ENCODE results near the gene PITPNB.

The PITPNB gene

DNA sequence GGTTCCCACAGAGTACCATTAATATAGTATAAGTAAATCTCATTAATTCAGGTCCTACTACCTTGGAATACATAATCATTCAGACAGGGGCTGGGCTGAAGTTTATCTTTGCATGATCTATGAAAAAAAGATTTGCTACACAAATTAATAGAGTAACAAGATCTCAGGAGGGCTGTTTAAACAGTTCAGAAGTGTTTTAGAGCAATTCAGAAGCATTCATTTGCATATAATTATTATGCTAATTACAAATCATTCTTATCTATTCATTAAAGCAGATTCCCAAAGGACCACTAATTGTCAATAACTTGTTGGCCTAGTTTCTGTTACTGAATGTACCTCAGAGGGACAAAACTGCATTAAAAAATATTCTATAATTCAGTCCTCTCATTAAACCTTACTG is 40.5 kb downstream of the PITPNB start:
- DNase-seq = no peak

DNA sequence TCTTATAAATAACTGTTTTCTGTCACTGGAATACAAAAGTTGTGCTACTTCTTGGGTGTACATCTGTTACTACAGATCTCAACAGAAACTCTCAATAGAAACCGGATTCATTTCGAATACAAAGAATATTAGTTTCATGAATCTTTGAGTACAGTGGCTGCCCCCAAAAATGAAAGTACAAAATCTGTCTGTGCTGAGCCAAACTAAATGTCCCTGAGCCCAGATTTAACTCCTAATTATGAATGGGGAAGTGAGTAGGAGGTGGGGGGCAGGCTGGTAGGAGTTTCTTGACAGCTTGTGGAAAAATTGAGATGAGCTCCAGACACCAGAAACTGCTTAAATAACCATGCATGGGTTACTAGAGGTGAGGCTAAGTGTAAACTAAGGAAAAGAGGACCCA is 41.6 kb downstream of the PITPNB start:
- DNase-seq = no peak

DNA sequence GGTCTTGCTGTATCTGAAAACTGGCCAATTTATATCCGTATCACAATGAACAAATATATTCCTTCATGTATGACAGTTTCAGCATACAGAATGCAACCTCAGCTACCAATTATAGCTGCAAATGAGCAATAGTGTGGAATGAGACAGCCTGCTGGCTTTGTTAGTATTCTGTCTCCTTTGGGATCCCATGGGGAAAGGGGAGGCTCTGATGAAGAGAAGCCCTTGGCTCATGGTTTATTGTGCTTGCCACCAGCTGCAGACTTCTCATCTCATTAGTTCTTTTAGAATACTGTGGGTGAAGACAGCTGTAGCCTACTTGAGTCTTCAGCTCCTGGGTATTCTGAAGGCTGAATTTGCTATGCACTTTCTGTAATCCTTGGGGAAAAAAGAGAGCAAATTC is 42.4 kb downstream of the PITPNB start:
- DNase-seq = peak; percentile 86

DNA sequence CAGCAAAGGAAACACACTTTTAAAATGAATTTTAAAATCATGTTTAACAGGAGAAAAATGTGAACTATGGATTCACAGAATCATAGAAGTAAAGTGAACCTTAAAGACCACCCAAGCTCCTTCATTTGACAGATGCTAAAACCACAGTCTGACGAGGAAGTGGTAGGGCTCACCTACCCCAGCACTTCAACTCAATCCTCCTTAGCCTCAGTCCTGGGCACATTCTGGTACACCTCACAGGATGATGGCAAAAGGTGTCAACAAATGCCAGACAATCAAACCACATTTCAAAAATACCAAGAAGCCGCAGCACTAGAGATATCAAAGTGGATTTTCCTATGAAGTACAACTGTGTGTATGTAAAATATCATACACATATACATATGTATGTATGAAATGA is 43.1 kb downstream of the PITPNB start:
- no peak for DNase-seq

DNA sequence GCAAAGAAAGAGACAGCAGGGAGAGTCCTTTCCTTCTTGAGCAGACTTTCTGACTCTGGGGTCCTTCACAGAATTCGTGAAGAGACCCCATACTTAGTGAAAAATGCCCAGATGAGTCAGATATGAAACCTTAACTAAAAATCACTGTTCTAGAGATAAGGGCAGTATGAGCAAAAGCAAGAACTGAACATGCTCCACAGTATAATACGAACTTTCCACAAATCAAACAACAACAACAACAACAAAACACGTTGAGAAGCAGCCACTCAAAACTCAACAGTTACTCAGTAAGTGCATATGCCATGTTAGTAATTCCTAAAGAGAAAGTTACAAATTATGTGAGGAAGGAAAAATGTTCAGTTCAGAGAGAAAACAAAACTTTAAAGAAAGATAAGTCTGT is 44.3 kb downstream of the PITPNB start:
- DNase-seq = no peak

DNA sequence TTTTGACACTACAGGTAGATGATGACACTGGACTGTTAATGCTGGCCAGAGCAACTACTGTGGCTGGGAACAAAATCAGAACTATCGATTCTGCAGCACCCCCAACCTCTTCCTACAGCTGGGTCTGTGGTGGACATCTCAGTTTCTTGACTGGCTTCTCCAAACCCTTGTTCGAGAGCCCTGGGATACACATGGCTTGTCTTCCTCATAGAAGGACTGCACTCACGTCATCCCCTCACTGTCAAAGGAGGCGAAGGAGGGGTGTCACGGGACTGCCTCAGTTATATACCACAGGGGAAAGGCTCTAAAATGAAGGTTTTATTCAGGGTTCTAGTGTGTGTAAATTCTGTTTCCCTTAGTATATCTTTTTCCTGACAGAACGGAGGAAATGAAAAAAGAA is 44.9 kb downstream of the PITPNB start:
- no peak for DNase-seq

DNA sequence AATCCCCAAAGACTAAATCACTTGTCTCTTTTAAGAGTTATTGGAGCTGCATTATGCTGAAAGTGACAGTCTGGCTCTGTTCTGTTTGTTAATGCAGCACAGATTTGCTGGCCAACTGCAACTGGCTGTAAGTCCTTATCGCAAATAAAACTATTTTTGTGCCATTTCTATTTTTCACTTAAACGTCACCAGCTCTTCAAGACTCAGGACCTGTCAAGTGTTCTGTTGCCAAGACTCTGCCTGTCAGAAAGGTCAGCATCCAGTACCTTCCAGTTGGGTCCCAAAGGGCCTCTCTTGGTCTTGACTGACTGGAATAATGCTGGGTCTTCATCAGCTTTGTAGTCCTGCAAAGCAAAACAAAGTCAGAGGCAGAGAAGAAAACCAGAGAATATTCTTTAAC is 45.6 kb downstream of the PITPNB start:
- DNase-seq = no peak

DNA sequence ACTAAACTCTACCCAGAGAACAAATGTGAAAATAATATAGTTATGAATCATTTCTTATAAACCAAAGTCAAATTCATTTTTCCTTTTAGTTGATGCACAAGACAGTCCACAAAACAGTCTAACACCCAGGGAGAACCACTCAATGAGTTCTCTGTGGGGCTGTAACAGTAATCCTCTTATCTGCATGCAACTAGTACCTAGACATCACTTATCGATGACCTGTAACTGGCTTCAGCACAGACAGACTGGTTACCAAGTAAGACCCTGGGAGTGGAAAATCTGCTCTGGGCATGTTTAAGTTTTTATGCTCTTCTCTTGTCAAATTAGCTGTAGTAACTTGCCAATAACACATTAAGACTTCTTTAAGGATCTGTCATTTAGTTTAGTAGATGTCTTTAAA is 46.6 kb downstream of the PITPNB start:
- no peak for DNase-seq

DNA sequence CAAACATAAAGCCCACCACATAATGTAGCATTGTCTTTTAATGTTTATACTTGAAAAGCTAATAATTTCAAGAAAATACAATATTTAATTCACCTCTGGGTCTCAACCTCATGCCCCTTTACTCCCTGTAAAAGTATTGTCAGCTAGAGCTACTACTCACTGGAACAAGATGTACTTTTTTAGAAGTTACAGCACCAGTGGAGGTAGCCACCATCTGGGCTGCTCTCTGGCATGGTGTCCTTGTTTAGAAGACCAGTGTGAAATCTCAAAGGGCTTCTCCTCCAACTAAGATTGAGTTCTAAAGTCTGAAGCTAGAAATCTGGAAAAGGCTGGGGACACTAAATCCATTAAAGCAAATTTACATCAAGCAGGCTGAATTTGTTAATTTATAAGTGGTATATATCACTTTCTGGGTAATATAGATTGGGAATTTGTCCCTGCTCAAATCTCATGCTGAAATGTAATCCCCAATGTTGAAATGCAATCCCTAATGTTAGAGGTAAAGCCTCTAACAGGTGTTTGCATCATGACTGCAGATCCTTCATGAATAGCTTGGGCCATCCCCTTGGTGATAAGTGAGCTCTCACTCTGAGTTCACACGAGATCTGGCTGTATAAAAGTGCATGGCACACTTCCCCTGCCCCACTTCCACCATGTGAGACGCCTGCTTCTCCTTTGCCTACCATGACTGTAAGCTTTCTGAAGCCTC is 47.6 kb downstream of the PITPNB start:
- no peak for DNase-seq

DNA sequence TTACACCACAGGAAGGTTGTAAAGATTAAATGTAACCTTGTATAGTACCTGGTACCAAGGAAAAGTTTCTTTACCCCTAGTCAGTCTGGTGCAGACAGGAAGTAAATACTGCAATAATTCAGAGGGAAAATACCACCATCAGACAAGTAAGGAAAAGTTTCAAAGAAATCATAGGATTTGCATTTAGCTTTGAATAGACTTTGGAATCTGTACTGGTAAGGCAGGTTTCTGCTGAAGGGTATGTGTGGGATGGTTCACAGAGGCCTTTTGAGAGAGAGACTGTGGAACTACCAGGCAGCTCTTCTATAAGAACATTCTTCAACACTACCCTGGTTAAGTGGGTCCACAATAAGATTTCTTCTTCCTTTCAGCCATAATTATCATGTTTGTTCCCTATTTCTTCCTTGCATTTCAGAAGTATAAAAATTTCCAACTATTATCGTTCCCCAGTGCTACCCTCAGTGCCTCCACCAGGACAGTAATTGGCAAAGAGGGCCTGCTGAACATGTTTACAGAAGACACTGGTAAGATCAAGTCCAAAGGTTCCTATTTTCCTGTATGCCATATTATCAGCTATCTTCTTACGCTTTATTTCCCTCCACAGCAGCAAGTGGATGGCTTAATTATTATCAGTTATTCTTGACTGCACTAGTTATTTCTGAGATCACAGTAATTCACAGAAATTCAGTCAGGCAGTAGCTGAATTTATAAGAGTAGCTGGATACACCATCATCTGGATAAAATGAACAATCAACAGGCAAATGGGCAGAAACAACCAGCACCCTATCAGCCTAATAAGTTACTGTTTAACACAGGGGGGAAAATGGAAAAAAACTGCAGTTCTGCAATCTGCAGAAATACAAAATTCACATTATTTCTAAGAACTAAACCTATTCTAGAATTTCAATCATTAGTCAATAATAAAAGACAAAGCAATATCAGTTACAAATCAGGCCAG is 48.5 kb downstream of the PITPNB start:
- DNase-seq = no peak

DNA sequence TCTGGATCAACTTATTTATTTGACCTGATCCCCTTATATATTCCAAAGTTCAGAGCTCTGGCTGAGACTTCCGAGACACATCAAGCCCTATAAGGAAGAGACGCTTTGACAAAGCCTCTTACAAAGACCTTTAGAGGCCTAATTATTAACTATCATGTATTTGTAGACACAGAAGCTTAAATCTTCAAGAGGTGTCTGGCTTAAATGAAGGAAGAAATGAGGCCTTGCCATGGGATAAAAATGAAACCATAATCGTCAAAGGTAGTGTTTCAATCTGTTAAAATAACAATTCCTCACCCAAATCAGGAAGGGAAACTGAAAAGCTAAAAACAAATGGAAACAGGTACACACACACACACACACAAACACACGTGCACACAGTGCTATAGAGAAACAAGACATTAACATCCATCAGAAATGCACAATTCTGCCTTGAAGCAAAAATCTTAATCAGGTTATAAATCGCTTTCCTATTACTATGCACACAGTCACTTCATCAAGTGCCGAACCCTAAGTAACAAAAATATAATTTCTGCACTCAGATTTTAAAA is 50.2 kb downstream of the PITPNB start:
- DNase-seq = no peak

DNA sequence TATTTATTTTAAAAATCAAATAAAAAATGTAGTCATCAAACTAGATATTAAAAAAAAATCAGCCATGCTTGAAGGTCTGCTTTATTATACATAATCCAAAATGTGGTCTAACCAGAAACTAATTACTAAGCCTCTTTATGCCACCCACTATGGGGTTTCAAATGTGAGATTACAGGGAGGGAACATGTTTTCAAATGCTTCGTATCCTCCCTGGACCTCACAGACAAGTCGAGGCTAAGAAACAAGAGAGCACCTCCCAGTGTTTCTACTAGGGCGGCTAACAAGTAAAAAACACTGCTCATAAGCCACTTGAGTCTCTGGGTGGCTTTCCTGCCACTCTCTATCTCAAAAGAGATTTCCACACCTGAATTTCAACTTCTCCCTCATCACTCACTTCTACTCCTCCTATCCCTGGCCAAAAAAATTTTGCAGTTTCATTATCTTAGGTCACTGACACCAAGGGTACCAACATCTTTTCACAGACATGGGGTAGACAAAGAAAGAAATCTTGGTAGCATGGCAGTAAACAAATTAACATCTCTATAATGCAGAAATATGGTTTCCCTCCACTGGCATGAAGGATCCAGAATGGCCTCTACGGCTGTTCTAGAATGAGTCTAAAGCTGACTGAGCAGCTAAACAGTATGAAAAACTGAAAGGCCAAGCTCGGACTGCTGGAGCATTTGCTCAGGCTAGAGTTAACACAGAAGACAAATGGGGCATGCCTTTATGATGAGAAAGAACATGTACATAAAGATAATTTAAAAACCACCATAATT is 50.9 kb downstream of the PITPNB start:
- DNase-seq = no peak

DNA sequence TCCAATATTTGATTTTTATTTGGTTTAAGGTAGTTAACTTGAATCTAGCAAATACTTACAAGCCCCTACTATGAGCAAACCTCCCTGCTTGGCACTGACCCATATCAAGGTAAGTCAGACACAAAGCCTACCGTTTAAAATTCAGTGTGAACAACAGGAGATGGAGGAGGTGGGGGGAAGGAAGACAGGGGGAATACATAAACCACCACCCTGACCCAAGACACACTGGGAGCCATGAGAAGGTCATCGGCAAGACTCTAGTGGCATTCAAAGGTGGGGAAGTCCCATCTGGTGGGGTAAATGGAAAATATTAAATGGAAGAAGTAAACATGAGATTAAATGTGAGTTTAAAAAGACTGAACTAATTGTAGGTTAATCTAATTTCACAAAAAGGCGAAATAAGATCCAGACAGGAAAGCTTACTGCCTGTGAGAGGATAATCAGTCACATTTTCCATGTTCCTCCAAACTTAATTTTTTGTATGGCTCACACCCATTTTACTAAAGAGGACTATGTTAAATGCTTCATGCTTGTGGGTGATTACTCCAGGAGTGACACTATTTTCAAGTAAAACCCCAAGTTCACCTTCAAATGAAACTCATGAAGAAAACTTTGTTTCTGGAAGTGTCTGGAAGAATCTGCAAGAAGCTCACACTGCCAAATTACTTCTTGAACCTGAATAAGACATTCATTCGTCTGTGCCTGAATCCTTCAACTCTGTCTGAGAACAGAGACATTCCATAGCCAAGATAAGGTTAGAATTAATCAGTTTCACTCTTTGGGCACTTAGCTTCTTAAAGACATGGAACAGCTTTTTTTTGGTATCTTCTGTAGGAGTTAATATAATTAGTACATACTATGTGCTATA is 51.7 kb downstream of the PITPNB start:
- no peak for DNase-seq

DNA sequence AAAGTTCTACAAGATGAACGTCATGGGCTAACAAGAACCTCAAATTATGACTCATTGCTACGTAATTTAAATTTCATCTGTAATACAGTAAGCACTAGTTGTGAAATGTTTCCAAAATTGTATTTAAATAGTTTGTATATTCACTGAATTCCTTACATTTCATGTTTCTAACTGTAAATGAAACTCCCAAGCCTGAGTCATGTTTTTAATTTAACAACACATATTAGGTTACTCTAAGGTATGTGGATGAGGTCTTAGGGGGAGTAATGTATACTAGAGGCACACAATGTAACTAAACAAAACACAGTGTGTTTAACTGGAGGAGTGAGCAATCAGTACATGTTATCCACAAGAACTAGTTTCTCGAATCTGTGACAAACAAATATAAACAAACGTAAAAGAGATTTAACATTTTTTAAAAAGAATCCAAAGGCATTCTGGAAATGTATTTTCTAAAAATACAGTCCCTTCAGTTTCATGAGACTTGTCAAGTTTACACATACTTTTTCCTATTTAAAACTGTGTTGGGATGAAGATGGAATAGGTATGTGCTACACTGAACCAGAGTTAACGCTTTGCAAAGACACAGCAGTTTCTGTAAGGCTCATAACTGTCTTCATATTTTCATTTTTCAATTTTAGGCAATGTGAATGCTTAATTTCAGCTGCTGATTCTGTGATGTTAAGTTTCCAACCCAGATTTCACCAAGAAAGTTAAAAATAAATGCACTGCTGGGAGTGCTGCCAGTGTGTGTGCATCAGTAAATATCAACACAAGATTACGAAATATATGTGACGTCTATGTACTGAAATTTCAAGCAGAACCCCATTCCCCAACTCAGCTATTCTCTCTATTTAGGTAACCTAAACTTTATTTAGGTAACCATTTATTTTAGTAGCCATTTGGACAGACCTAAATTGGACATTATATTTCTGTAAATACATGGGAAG is 52.6 kb downstream of the PITPNB start:
- DNase-seq = peak; percentile 96

DNA sequence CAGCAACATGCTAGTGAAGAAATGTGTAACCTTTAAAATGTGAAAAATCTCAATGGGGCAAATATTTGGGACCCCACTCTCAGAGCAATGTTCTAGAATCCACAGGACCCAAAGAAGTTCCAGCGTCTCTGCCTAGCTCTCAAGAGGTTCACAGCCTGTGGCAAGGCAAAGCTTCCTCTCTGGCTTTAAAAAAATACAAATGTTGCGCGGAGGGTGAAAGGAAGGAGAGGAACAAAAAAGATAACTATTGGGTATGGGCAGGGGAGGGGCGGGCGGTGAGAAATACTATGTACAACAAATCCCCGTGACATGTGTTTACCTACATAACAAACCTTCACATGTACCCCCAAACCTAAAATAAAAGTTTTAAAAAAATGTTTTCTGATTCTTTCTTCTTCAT is 53.6 kb downstream of the PITPNB start:
- DNase-seq = no peak

DNA sequence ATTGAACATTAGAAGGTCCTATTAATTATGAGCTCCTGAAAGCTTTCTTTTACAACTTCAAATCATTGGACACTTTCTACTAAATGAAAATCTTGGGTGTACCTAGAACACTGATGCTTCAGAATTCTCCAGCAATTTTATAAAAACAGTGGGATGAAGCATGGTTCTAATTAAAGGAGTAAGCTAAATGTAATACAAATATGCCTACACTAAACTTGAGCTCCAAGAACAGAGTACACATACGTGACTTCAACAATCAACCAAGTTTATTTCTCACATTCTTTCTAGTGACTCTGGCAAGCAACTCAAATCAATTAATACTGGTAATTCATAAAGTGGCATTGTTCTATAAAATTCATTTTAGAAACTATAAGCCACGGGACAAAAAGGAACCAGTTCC is 55.5 kb downstream of the PITPNB start:
- no peak for DNase-seq

DNA sequence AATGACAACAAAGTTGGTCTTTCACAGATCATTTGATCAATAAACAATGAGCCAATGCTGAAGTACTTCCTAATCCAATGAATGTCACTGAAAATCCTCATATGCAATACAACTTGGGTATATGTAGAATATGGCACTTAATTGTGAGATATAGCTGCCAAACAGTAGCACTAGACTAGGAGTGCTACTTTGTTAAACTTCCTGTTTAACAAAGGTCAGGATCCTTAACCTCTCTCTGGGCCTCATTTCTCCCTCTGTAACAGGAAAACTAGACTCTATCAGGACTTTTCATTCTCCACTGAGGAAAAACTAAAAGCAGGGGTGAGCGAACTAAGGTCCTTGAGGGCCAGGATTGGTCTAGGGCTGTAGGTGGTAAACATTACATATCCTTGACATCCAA is 56.1 kb downstream of the PITPNB start:
- DNase-seq = no peak

DNA sequence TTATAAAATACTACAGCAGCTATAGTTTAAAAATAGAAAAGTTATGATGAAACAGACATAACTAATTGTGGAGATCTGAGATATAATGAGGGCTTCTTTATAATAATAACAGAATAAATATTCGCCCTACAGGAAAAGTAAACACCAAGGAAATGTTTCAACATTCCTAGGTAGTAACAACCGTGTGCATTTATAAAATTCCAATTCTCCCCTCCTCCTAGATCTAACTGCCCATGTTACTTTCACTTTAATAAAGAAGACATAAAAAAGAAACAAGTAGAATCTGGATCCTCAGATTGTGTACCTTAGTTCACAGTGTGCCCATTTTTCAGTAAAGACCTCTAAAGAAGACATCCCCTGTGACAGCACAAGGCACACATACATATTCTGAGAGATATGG is 59.7 kb downstream of the PITPNB start:
- no peak for DNase-seq

DNA sequence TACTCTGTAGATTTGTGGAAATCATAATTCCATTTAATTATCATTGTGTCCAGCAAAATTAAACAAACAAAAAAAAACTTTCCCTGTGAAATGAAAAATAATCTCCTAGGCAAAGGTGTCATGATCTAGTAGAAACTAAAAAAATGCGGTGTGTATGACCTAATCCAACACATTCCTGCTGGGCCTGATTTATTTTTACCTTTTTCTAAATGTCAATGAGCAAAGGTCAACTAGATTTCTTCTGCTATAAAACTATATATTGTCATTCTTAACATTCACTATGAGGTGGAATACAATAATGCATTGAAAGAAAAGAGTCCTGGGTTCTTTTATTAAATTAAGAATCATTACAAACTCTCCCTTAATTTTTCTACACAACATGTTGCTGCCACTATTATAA is 60.4 kb downstream of the PITPNB start:
- DNase-seq = no peak

DNA sequence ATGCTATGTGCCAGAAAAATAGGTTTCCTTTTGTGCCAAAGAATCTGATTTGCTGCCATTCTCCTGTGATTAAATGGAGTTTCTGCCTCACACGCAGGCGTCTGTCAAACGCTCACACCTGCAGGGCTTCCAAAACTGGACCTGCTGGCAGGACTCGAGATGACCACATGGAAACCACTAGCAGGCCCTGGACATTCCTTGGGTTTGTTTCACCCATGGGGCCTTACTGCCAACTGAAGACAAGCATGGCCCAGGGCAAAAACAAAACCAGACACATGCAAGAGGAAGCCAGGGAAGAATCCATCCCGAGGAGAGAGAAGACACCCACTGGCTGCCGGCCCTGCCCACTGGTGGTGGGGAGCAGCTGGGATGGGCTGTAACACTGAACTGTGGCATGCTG is 61.6 kb downstream of the PITPNB start:
- DNase-seq = no peak

DNA sequence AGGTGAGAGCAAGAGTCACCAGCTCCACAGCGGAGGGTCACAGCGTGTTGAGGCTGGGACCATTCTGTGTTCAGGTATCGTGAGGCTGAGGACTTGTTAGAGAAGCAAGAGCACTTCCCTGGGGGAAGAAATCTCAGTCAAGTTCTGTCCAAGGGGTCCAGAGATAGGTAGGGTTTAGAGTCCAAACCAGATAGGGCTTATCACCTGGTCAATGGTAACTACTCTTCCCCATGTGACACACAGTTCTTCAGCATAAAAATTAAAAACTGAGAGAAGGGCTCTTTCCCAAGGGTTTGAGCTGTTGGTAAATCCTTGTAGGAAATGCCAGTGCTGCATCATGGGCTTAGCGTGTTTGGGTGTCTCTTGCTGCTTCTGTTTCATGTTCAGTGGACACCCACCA is 62.7 kb downstream of the PITPNB start:
- no peak for DNase-seq
